SK-N-SH treated with all-trans-retinoic acid at 6 μM for 48 hours (cell line): ENCODE results near the gene USP48.

Source experiments
- ARNTL ChIP-seq: fragments of 450-650 bp; formaldehyde crosslinking; IDR thresholded peaks from 2 replicates; pipeline ENCODE4 v1.5.0; 2020; ENCODE audit warnings: low read depth, mild to moderate bottlenecking, moderate library complexity, borderline replicate concordance
- BACH2 ChIP-seq: fragments of 250-450 bp; sonication (Bioruptor Pico); IDR thresholded peaks from 2 replicates; pipeline ENCODE4 v1.9.0; 2021; ENCODE audit warnings: mild to moderate bottlenecking, borderline replicate concordance
- CSDC2 ChIP-seq: fragments of 250-450 bp; sonication (Bioruptor Pico); IDR thresholded peaks from 2 replicates; pipeline ENCODE4 v1.5.0; 2020; ENCODE audit warnings: mild to moderate bottlenecking, moderate library complexity
- ESRRG ChIP-seq: fragments of 250-450 bp; sonication (Bioruptor Pico); IDR thresholded peaks from 2 replicates; pipeline ENCODE4 v1.6.1; 2021; ENCODE audit warnings: mild to moderate bottlenecking
- GLIS3 ChIP-seq: fragments of 250-450 bp; sonication (Bioruptor Pico); IDR thresholded peaks from 2 replicates; pipeline ENCODE4 v1.5.0; 2020; ENCODE audit warnings: mild to moderate bottlenecking, moderate library complexity
- PPARA ChIP-seq: fragments of 250-450 bp; sonication (Bioruptor Pico); IDR thresholded peaks from 2 replicates; pipeline ENCODE4 v1.5.0; 2020; ENCODE audit warnings: mild to moderate bottlenecking, borderline replicate concordance
- SNAI2 ChIP-seq: fragments of 250-450 bp; sonication (Bioruptor Pico); IDR thresholded peaks from 2 replicates; pipeline ENCODE4 v1.5.0; 2020; ENCODE audit warnings: mild to moderate bottlenecking, moderate library complexity
- TCF4 ChIP-seq: fragments of 250-450 bp; sonication (Bioruptor Pico); IDR thresholded peaks from 2 replicates; pipeline ENCODE4 v1.8.0; 2021; ENCODE audit warnings: mild to moderate bottlenecking, moderate library complexity, borderline replicate concordance
- ZFP30 ChIP-seq: fragments of 450-650 bp; formaldehyde crosslinking; IDR thresholded peaks from 2 replicates; pipeline ENCODE4 v1.5.0; 2022; ENCODE audit warnings: mild to moderate bottlenecking, moderate library complexity
- ZNF8 ChIP-seq: fragments of 450-650 bp; formaldehyde crosslinking; IDR thresholded peaks from 2 replicates; pipeline ENCODE4 v1.5.0; 2020; ENCODE audit warnings: mild to moderate bottlenecking, moderate library complexity
- TF ChIP-seq, protein P1 (sequence below): fragments of 250-450 bp; sonication (Bioruptor Pico); IDR thresholded peaks from 2 replicates; pipeline ENCODE4 v1.8.0; 2020; ENCODE audit warnings: mild to moderate bottlenecking, moderate library complexity, borderline replicate concordance
- TF ChIP-seq, protein P2 (sequence below): fragments of 250-450 bp; sonication (Bioruptor Pico); IDR thresholded peaks from 2 replicates; pipeline ENCODE4 v1.8.0; 2021; ENCODE audit warnings: low read depth, mild to moderate bottlenecking, moderate library complexity, borderline replicate concordance
- TF ChIP-seq, protein P3 (sequence below): fragments of 250-450 bp; sonication (Bioruptor Pico); IDR thresholded peaks from 2 replicates; pipeline ENCODE4 v1.5.1; 2020; ENCODE audit warnings: low read depth, mild to moderate bottlenecking, moderate library complexity

DNA sequence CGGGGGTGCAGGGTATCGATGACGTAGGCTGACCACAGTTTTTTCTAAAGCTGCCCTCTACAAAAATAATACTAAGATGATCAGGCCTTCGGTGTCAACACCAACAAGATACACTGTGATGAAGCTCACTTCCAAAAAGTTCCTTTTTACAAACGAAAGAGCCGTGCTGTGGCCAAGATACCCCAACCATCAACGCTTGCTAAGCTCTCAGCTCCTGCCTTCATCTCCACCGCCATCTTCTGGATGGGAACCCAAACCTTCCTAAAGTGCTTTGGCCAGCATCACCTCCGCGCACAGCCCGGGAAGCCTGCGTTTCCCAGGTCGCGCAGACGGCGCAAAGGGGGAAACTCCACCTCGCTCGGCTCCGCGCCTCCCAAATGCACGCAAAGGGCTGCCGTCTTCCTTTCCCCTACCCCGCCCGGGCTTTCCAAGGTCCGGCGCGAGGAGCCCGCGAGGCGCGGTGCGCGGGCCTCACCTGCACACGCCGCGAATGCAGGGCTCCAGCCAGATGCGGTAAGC lies 541 bp downstream of the USP48 start:
- no peak for TF ChIP-seq PPARA (CRISPR knock-in tag)
- no peak for TF ChIP-seq ZNF8 (CRISPR knock-in tag)
- TF ChIP-seq, protein P1, sequence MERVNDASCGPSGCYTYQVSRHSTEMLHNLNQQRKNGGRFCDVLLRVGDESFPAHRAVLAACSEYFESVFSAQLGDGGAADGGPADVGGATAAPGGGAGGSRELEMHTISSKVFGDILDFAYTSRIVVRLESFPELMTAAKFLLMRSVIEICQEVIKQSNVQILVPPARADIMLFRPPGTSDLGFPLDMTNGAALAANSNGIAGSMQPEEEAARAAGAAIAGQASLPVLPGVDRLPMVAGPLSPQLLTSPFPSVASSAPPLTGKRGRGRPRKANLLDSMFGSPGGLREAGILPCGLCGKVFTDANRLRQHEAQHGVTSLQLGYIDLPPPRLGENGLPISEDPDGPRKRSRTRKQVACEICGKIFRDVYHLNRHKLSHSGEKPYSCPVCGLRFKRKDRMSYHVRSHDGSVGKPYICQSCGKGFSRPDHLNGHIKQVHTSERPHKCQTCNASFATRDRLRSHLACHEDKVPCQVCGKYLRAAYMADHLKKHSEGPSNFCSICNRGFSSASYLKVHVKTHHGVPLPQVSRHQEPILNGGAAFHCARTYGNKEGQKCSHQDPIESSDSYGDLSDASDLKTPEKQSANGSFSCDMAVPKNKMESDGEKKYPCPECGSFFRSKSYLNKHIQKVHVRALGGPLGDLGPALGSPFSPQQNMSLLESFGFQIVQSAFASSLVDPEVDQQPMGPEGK (CRISPR knock-in tag): no peak
- TF ChIP-seq BACH2 (CRISPR knock-in tag): no peak
- TF ChIP-seq ARNTL (CRISPR knock-in tag): no peak
- no peak for TF ChIP-seq GLIS3 (CRISPR knock-in tag)
- no peak for TF ChIP-seq ZFP30 (CRISPR knock-in tag)
- TF ChIP-seq SNAI2 (CRISPR knock-in tag): no peak
- no peak for TF ChIP-seq ESRRG (CRISPR knock-in tag)
- TF ChIP-seq, protein P2, sequence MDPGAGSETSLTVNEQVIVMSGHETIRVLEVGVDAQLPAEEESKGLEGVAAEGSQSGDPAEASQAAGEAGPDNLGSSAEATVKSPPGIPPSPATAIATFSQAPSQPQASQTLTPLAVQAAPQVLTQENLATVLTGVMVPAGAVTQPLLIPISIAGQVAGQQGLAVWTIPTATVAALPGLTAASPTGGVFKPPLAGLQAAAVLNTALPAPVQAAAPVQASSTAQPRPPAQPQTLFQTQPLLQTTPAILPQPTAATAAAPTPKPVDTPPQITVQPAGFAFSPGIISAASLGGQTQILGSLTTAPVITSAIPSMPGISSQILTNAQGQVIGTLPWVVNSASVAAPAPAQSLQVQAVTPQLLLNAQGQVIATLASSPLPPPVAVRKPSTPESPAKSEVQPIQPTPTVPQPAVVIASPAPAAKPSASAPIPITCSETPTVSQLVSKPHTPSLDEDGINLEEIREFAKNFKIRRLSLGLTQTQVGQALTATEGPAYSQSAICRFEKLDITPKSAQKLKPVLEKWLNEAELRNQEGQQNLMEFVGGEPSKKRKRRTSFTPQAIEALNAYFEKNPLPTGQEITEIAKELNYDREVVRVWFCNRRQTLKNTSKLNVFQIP (CRISPR knock-in tag): no peak
- TF ChIP-seq CSDC2 (CRISPR knock-in tag): no peak
- TF ChIP-seq, protein P3, sequence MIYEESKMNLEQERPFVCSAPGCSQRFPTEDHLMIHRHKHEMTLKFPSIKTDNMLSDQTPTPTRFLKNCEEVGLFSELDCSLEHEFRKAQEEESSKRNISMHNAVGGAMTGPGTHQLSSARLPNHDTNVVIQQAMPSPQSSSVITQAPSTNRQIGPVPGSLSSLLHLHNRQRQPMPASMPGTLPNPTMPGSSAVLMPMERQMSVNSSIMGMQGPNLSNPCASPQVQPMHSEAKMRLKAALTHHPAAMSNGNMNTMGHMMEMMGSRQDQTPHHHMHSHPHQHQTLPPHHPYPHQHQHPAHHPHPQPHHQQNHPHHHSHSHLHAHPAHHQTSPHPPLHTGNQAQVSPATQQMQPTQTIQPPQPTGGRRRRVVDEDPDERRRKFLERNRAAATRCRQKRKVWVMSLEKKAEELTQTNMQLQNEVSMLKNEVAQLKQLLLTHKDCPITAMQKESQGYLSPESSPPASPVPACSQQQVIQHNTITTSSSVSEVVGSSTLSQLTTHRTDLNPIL (CRISPR knock-in tag): no peak
- TF ChIP-seq TCF4 (CRISPR knock-in tag): no peak
